C1 segment of cervical spinal cord (tissue), 14 donors: ENCODE measurements around the gene ARFGAP1.

Experiments used
- DNase-seq, 14 donors: peaks; one replicate each; lab custom pipeline; 2025; lab: John Stamatoyannopoulos, UW

Gene ARFGAP1

DNA sequence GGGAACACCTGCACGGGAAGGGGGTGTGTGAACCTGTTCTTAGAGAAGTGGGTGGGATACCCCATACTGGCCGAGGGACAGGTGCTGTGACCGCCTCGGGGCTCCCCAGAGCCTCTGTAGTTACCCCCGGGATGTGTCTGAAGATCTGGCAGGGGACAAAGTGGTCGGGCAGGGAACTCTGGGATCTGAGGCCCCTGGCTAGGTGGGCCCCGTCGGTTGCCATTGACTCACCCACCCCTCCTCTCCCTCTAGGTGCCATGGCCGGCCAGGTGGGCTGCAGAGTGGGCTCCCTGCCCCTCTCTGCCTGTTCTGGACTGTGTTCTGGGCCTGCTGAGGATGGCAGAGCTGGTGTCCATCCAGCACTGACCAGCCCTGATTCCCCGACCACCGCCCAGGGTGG lies 32.6 kb upstream of the ARFGAP1 start:
- DNase-seq, result no peak

DNA sequence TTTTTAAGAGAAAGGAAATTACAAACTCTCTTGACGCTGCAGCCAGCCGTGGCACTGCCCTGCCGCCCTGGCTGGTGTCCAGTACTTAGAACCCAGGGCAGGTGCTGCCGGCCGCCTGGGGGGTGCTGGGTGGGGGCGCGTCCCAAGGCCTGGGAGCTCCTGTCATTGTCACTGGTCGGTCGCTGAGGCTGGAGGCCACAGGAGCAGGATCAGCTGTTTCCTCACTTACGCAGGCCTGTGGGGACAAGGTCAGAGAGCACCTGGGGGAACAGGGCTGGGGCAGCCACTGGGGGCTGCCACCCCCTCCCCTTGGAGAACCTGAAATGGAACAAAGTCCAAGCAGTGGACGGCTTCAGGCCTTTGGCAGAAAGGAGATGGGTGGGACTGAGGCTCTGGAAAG lies 31.3 kb upstream of the ARFGAP1 start:
- DNase-seq, result no peak

- DNase-seq, result no peak
These were observed 29.9 kb upstream of the ARFGAP1 start for GRCh38 chr20:63242736-63243135.

DNA sequence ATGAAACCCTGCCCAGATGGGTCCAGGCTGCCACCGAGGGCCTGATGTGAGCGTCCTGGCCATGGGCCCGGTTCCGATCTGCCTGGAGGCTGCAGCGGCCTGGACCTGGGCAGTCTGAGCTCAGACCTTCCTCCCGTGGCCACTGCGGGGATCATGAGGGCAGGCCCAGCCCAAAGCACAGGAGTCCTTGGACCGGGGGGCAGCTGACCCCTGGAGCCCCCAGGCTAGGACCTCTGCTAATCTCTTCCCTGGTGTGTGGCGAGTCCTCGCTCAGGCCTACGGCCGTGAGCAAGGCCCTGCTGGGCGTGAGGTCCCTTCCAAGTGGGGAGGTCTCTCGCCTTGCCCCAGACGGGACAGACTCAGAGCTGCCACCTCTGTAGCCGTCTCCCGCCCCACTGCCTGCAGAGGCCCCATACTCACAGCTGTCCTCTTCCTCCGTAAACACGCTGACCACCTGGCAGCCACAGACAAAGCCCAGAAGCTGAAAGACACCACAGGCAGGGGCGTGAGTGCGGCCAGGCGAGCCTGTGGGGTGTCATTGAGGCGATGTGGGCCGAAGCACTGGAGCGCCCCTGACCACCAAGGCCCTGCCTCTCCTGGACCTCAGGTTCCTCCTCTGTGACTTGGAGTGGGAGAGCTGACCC lies 28.9 kb upstream of the ARFGAP1 start:
- DNase-seq, result no peak

GRCh38 chr20:63244468-63244867 lies 28.1 kb upstream of the ARFGAP1 start:
- DNase-seq, result no peak

DNA sequence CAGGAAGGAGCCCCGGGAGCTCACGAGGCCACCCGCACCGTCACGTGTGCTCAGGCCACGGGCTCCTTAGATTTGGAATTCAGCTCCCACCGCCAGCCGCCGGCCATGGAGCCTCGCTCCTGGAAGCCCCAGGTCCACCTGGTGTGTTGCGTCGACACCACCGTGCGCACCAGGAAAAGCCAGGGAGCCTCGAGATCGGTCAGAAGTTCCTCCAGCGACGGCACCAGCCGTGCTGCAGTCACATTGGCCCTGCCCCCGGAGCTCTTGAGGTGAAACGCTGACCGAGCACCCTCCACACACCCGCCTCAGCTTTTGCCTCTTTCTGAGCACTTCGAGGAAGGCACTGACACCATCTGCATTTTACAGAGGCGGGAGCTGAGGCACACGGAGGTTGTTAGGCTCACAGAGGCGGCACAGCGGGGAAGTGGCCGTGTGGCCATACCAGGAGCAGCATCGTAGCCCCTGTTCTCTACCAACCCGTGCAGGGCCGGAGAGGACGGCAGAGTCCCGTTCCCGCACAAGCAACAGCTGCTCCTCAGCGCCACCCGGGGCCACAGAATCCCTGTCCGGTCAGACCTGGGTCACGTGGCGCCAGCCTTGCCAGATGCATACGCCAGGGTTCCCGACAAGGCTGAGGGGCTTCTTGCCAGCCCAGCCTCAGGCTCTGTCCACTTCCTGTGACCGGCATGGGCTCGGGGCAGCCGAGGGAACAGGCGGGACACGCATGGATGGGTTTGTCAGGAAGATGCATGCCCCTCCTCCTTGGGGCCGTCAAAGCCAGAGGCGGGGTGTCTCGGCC lies 25.9 kb upstream of the ARFGAP1 start:
- DNase-seq, result peak in 5 of 14 donors; percentile 19 to 45 (median 38)

GRCh38 chr20:63247671-63248228 lies 24.9 kb upstream of the ARFGAP1 start:
- DNase-seq, result no peak

GRCh38 chr20:63248835-63249591 lies 23.6 kb upstream of the ARFGAP1 start:
- DNase-seq, result no peak

GRCh38 chr20:63249891-63250290 lies 22.7 kb upstream of the ARFGAP1 start:
- no peak for DNase-seq

GRCh38 chr20:63251350-63251749 lies 21.3 kb upstream of the ARFGAP1 start:
- DNase-seq, result peak in 2 of 14 donors; percentile 24 to 43

DNA sequence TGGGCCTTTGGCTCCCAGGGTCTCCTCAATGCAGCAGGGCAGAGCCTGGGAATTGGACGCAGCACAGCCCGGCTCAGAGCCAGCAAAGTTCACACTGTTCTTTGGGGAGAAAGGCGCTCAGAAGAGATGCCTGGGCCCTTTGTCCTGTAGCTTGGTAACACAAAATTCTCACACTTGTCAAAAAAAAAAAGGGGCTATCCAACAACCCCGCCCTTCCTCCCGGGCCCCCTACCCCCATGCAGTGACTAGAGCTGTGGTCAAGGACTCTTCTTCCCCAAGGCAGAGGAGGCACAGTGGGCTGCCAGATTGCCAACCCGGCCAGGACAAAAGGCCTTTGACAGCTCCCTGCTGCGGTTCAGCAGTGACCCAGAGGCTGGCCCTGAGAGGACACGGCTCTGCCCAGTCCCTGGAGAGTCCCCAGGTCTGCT lies 20.3 kb upstream of the ARFGAP1 start:
- DNase-seq, result peak in 10 of 14 donors; percentile 31 to 78 (median 54)

DNA sequence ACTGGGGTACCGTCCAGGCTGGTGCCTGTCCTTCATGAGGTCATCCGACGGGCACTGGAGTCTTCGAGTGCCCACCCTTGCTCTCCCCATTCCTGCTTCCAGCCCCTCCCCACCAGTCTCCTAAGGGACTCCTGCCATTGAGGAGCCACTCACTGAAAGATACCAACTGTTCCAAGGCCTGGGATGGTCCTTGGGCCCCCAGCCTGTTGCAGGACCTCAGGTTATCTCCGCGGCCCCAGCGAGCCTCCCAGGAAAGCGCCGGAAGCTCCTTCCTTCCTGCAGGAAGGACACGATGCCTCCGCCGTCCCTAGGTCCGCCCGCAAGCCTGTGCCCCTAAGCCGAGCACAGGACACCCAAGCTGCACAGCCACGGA lies 19.6 kb upstream of the ARFGAP1 start:
- DNase-seq, result no peak

DNA sequence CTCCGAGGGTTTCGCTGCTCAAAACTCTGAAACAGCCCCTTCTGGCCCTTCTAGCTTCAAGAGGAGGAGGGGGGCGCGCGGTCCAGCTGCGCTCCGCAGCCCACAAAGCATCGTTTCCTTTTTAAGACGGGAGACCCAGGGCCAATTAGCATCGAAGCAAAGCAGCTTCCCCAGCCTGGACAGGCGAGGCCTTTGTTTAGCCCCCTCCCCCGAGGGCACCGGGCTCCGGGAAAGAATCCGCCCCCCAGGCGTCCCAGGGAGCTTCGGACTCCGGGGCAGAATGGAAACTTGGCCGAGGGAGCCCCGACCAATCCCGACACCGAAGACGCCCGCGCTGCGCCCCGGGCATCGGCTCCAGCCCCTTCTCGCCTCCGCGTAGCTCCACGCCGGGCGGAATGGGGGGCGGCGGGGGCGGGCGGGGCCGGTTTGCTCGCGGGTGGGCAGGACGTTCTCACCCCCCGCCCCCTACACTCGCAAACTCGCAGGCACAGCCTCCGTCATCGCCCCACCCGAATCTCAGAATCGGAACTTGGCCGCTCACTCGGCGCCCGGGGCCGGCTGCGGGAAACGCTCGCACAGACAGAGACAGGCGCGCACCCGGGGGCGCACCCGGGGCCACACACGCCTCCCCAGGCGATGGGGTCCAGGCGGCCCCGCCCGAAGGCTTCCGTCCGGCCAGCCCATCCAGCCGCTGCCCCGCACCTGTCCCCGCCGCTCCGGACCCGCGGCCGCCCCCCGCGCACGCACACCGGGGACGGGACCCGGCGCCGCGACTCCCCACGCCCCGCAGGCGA lies 19.0 kb upstream of the ARFGAP1 start:
- DNase-seq, result peak in 6 of 14 donors; percentile 13 to 57 (median 18)

DNA sequence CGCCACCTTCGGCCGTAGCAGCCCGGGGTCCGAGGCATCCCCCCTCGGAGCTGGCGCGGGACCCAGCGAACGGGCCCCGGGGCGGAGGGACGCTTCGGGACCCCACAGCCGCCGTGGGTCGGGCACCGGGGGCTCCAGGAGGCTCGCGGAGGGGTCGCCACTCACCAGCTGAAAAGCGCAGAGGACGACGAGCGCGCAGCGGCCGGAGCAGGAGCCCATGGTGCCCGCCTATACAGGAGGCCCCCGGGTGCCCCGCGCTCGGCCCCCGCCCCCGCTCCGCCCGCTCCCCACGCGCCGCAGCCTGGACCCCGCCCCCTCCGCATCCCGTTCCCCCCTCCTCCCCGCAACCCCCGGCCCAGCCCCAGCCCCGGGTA lies 18.4 kb upstream of the ARFGAP1 start, which contains the start of gene NKAIN4:
NKAIN4 (minus strand) TSS at position 232 of the 374 bp plus-strand sequence; CDS start at position 219, 13 bp downstream.
- no peak for DNase-seq

- DNase-seq, result no peak
These were observed 17.8 kb upstream of the ARFGAP1 start for GRCh38 chr20:63254606-63255384.

GRCh38 chr20:63255931-63256704 lies 16.5 kb upstream of the ARFGAP1 start:
- DNase-seq, result no peak

DNA sequence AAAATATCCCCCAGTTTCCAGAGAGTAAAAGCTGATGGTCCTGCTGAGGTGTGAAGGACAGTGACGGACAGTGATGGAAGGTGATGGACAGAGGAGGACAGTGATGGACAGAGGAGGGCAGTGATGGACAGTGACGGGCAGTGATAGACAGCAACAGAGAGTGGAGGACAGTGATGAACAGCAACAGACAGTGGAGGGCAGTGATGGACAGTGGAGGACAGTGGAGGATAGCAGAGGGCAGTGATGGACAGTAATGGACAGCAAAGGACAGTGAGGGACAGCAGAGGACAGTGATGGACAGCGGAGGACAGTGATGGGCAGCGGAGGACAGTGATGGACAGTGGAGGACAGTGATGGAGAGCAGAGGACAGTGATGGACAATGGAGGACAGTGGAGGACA lies 15.7 kb upstream of the ARFGAP1 start:
- DNase-seq, result no peak

DNA sequence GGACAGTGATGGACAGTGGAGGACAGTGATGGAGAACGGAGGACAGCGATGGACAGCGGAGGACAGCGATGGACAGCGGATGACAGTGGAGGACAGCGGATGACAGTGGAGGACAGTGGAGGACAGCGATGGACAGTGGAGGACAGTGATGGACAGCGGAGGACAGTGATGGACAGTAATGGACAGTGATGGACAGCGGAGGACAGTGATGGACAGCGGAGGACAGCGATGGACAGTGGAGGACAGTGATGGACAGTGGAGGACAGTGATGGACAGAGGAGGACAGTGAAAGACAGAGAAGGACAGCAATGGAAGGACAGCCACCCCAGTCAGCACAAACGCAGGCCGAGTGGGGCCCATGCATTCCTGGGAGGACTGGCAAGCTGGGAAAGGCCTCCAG lies 15.0 kb upstream of the ARFGAP1 start:
- no peak for DNase-seq

- no peak for DNase-seq
These were observed 13.8 kb upstream of the ARFGAP1 start for GRCh38 chr20:63258781-63259180.
